T-helper 17 cell (primary cell): Measurements from ENCODE around the gene TSHZ1. TPM values are rescaled to one million over a fixed set of nuclear protein-coding genes. Genes with fewer than 3 reads are reported as not detected.
"Not testable (repeated sequence)": the region's sequence is repeated elsewhere in the genome, so short reads cannot be mapped to it uniquely, and the experiment has no call there.

Source experiments
- ATAC-seq: fragments of 150-1000 bp; cut with Tn5 transposase; 2 replicates; pipeline ENCODE4 v1.10.0; 2021; ENCODE audit warnings: mild to moderate bottlenecking, moderate library complexity
- DNase-seq, 3 donors: peaks; one replicate each; pipeline versions ENCODE4 v3.0.0 to v3.0.0-alpha.2; 2020 to 2021
- H3K9me3 ChIP-seq: one replicate; pipeline ENCODE4 v1.7.0; 2013; ENCODE audit warnings: low read length, mild to moderate bottlenecking; ENCODE audit not compliant: control insufficient read depth, poor library complexity, severe bottlenecking
- H3K27ac Mint-ChIP-seq: one replicate; pipeline ENCODE4 v1.8.0; 2022; ENCODE audit warnings: mild to moderate bottlenecking, moderate library complexity, mixed read lengths
- H3K27me3 Mint-ChIP-seq: one replicate; pipeline ENCODE4 v1.8.0; 2022; ENCODE audit warnings: mixed read lengths
- H3K36me3 Mint-ChIP-seq: one replicate; pipeline ENCODE4 v1.8.0; 2022; ENCODE audit warnings: low read depth, mixed read lengths
- H3K4me1 Mint-ChIP-seq: one replicate; pipeline ENCODE4 v1.8.0; 2022; ENCODE audit warnings: mild to moderate bottlenecking, mixed read lengths
- H3K4me3 Mint-ChIP-seq: one replicate; pipeline ENCODE4 v1.8.0; 2022; ENCODE audit warnings: mild to moderate bottlenecking, moderate library complexity, mixed read lengths
- total RNA-seq, 4 donors: library from RNA in 2 of 4; stranded (reverse) in 2 of 4; gene quantifications; one replicate each; pipeline ENCODE4 v1.2.3 and lab custom pipeline; 2022 to 2026

The TSHZ1 gene
- total RNA-seq, 2 donors from 2014 or later: 17.5 to 17.6 TPM

DNA sequence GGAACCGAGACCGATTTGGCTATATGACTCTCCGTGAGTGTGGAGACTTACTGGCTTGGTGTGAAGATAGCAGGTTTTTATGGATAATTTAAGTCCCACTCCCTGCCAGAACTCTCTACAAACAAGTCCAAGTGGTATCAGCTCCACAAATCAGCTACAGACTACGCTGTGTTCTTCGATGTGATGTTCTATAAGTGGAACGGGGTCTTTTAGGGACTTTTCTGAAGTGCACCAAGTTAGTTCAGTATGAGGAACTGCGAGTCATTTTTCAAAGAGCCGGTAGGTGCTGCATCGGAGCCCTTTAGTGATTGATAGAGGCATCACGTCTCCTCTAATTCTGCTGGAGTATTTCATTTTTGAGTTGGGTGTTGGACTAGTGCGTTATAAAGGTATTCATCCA, 107.1 kb downstream of the TSHZ1 start:
- H3K27me3 Mint-ChIP-seq: peaks cover 34% of the 10 kb centered on the region
- no peak overlapping the region for H3K4me3 Mint-ChIP-seq
- no peaks in the 10 kb centered on the region for H3K9me3 ChIP-seq
- ATAC-seq (no peak), DNase-seq (no peak)
- H3K36me3 Mint-ChIP-seq: no peaks in the 10 kb centered on the region
- no peak overlapping the region for H3K27ac Mint-ChIP-seq
- peaks cover 2% of the 10 kb centered on the region for H3K4me1 Mint-ChIP-seq

DNA sequence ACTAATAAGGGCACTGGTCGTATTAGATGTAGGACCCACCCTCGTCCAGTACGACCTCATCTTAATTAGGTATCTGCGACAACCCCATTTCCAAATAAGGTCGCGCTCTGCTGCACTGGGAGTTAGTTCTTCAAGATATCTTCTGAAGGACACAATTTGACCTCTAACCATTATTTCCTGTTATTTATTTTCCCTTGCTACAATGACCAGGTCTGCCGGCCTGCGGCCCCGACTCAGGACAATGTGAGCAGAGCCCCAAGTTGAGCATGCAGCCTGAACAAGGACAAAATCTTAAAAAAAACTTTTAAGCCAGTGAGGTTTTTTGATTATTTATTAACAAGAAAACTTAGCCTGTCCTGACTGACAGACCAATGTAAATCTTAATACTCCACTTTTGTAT, 109.3 kb downstream of the TSHZ1 start:
- Mint-ChIP-seq H3K4me1 (peaks cover 2% of the 10 kb centered on the region), H3K27ac (no peak overlapping the region), H3K4me3 (no peak overlapping the region), H3K27me3 (peaks cover 39% of the 10 kb centered on the region), H3K36me3 (no peaks in the 10 kb centered on the region)
- no peak for ATAC-seq
- no peaks in the 10 kb centered on the region for H3K9me3 ChIP-seq
- no peak for DNase-seq

DNA sequence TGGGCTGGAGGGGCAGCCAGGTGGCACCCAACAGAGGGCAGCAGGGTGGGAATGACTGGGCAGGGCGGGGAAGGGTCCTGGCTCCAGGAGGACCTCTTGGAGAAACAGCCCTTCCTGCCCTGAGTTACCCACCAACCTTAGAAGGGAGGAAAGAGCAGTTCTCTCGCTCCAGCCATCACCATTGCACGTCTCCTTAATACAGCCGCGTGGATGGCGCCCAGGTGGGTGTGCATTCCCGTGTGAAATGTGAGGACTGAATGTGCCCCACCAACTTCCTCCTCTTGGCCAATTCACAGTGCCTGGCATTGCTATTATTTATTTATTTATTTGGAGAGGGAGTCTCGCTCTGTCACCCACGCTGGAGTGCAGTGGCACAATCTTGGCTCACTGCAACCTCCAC, 109.9 kb downstream of the TSHZ1 start:
- DNase-seq (no peak), ATAC-seq (no peak)
- Mint-ChIP-seq H3K36me3 (no peaks in the 10 kb centered on the region), H3K27ac (no peak overlapping the region), H3K4me3 (no peak overlapping the region), H3K27me3 (peaks cover 41% of the 10 kb centered on the region), H3K4me1 (peaks cover 2% of the 10 kb centered on the region)
- H3K9me3 ChIP-seq: no peaks in the 10 kb centered on the region

DNA sequence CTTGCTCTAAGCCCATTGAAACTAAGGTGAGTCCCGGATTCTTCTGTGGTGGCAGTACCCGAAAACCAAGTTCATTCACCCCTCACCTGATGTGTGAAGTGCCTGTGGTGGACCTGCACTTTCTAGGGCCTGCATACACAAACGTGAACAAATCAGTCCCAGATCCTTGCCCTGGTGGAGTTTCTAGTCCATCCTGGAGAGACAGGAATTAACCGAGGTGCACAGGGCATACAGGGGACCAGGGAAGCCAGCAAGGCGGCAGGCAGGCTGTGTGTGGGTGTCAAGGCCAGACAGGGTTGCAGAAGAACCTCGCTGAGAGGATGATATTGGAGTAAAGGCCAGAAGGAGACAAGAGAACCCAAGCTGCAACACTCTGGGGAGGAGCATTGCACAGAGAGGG, 110.8 kb downstream of the TSHZ1 start:
- Mint-ChIP-seq H3K27me3 (peaks cover 41% of the 10 kb centered on the region), H3K27ac (no peak overlapping the region), H3K4me1 (peaks cover 2% of the 10 kb centered on the region), H3K36me3 (no peaks in the 10 kb centered on the region), H3K4me3 (no peak overlapping the region)
- ATAC-seq (no peak), DNase-seq (no peak)
- H3K9me3 ChIP-seq: no peaks in the 10 kb centered on the region

DNA sequence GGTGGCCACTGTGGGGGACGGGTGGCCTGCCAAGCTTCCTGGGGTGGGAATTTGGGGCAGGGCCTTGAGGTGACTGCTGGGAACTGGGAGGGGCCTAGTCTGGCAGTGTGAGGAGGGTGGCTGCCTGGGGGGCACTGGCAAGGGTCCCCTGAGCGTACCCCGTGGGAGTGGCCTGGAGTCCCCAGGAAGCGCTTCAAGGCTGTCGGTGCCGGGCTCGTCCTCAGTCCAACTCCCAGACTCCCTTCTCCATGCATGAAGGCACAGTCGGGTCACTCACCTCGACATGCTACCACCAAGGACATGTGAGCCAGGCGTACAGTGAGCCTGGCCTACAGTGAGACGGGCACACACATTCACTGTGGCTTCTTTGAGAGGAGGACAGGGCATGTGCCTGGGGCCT, 111.6 kb downstream of the TSHZ1 start:
- H3K4me1 Mint-ChIP-seq: peaks cover 2% of the 10 kb centered on the region
- peaks cover 41% of the 10 kb centered on the region for H3K27me3 Mint-ChIP-seq
- DNase-seq: no peak
- ATAC-seq: no peak
- no peak overlapping the region for H3K27ac Mint-ChIP-seq
- no peaks in the 10 kb centered on the region for H3K9me3 ChIP-seq
- no peak overlapping the region for H3K4me3 Mint-ChIP-seq
- H3K36me3 Mint-ChIP-seq: no peaks in the 10 kb centered on the region

DNA sequence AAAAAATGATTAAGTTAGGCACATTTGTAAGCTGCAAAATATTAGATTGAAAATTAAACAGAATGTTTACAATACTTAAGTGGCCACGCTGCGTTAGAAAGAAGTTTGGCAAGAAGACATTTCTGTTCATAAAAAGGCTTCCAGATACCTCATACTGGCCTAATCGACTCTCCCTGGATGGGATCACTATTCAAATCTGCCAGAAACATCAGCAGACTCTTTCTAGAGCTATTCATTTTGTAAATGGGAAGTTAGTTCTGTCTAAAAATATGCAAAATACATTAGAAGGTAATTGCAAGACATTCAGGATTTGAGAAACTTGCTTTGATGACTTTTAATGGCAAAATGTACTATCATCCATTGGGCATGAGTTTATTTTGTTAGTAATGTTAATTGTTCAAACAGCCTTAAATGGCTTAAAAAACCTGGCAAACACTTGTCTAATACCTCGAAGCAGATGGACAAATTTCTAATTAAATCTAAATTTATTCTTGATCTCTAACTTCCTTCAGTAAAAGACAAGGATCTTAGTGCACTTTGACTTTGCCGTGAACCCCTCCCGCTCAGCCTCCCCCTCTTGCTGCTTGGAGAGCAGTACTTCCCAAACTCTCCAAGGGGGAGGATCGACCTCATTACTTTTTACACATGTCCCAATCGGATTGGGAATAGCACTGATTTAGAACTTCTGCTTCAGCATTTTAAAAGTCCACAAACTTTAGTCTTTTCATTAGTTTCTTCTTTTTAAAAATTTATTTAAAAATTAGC, 113.4 kb downstream of the TSHZ1 start:
- H3K27me3 Mint-ChIP-seq: peaks cover 24% of the 10 kb centered on the region
- no peak overlapping the region for H3K27ac Mint-ChIP-seq
- no peak for DNase-seq
- H3K4me3 Mint-ChIP-seq: no peak overlapping the region
- no peaks in the 10 kb centered on the region for H3K9me3 ChIP-seq
- no peaks in the 10 kb centered on the region for H3K36me3 Mint-ChIP-seq
- ATAC-seq: no peak
- H3K4me1 Mint-ChIP-seq: peaks cover 2% of the 10 kb centered on the region

DNA sequence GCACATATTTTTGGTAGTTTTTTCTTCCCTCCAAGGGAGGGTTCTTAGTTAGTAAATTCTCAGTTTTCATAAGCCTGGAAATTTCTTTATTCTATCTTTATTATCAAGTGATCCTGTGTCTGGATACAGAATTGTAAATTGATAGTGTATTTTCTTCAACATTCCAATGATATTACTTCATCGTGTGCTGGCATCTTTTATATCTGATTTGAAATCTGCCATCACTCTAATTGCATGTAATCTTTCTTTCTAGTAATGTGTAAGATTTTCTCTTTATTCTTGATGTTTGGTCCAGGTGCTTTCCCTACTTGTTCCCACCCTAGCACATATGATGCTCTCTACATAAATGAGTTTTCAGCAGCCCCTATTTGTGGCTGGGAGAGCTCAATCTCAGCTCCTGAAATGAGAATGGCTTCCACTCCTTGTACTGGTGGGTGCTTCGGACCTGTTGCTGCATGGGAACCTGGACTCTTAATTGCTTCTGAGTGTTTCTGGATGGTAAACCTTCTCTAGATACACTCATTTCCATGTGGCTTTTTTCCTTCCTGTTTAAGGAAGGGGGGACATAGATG, 114.2 kb downstream of the TSHZ1 start:
- no peaks in the 10 kb centered on the region for H3K9me3 ChIP-seq
- H3K27ac Mint-ChIP-seq: no peak overlapping the region
- DNase-seq (no peak), ATAC-seq (no peak)
- H3K27me3 Mint-ChIP-seq: peaks cover 23% of the 10 kb centered on the region
- no peak overlapping the region for H3K4me3 Mint-ChIP-seq
- H3K36me3 Mint-ChIP-seq: no peaks in the 10 kb centered on the region
- H3K4me1 Mint-ChIP-seq: peaks cover 2% of the 10 kb centered on the region

DNA sequence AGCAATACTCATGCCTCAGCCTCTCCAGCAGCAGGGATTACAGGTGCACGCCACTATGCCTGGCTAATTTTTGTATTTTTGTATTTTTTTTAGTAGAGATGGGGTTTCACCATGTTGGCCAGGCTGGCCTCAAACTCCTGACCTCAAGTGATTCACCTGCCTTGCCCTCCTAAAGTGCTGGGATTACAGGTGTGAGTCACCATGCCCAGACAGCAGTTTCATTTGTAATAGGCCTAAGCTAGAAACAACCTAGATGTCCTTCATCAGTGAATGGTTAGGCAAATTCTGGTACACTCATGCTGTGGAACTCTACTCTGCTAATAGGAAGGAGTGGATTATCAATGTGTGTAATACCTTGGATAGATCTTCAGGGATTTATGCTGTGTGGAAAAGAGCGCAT, 119.2 kb downstream of the TSHZ1 start:
- not testable (repeated sequence) for ATAC-seq, DNase-seq, H3K27me3 Mint-ChIP-seq, H3K36me3 Mint-ChIP-seq, H3K9me3 ChIP-seq, H3K4me1 Mint-ChIP-seq, H3K4me3 Mint-ChIP-seq, H3K27ac Mint-ChIP-seq

DNA sequence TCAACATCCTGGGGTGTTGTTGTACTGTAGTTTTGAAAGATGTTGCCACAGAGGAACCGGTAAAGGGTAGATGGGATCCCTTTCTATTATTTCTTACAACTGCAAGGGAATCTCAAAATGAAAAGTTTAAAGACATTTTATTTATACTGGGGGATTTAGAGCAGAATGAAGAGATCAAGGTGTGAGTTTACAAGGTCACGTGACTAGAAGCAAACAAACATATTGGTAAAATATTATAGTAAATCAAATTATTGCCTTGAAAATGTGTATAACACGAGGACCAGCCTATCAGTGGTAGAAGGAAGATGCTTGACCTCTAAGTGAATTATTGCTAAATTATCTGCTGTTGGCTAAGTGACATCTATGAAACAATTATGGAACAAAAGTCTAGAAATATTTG, 119.7 kb downstream of the TSHZ1 start:
- H3K36me3 Mint-ChIP-seq: no peaks in the 10 kb centered on the region
- no peak overlapping the region for H3K4me3 Mint-ChIP-seq
- no peaks in the 10 kb centered on the region for H3K27me3 Mint-ChIP-seq
- no peaks in the 10 kb centered on the region for H3K4me1 Mint-ChIP-seq
- no peak for ATAC-seq
- no peak overlapping the region for H3K27ac Mint-ChIP-seq
- no peaks in the 10 kb centered on the region for H3K9me3 ChIP-seq
- DNase-seq: no peak

DNA sequence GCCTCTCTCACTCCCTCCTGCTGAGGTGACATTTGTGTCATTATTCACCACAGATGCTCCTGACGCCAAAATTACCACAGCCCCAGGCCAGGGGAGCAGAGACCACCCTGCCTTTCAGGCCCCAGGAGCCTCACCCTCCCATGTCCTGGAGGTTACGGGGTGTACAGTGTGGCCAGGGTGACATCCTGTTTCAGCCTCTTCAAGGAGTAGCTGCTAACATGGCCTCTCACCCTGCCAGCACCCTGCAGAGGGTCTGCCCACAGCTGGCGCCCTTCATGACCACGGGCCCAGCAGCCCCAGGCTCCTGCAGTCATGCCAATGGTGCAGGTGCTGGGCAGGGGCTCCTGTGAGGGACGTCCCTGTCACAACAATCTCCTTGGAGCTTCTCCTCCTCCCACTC, 124.3 kb downstream of the TSHZ1 start:
- peaks cover 2% of the 10 kb centered on the region for H3K27me3 Mint-ChIP-seq
- no peak overlapping the region for H3K27ac Mint-ChIP-seq

DNA sequence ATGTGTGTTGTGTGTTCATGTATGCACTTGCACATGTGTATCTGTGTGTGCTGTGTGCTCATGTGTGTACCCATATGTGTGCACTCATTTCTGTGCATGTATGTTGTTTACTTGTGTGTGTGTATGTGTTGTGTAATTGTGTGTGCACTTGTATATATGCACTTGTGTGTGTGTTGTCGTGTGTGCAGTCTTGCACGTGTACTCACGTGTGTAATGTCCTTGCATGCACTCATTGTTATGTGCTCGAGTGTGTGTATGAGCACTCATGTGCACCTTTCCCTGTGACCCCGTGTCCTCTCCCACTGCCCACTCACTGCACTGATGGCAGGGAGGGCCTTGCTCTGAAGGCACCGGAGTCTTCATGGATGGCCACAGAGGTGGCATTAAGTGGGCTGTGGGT, 124.9 kb downstream of the TSHZ1 start:
- no peaks in the 10 kb centered on the region for H3K36me3 Mint-ChIP-seq
- no peak overlapping the region for H3K4me3 Mint-ChIP-seq
- H3K27me3 Mint-ChIP-seq: peaks cover 7% of the 10 kb centered on the region
- no peak overlapping the region for H3K27ac Mint-ChIP-seq
- no peak for ATAC-seq
- no peak for DNase-seq
- H3K9me3 ChIP-seq: no peaks in the 10 kb centered on the region
- no peaks in the 10 kb centered on the region for H3K4me1 Mint-ChIP-seq

More for the DNA sequence above, 124.3 kb downstream of the TSHZ1 start:
- DNase-seq: no peak
- no peak for ATAC-seq
- Mint-ChIP-seq H3K36me3 (no peaks in the 10 kb centered on the region), H3K4me3 (no peak overlapping the region), H3K4me1 (no peaks in the 10 kb centered on the region)
- no peaks in the 10 kb centered on the region for H3K9me3 ChIP-seq

DNA sequence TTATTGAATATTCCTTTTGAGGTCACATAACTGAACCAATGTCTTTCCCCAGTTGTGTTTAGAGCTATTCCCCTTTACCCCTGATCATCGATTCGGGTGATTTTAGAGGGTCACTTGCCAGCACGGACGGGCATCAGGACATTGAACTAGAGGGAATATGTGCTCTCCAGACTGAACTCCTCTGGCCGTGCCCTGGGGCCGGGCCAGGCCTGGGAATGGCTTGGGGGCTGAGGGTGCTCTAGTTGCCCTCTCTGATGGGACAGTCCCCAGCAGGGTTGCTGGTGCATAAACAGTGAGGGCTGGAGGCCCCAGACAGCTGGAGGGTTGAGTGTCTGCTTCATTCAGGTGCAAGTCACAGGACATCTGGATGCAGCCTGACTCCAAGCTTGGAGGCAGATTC, 126.2 kb downstream of the TSHZ1 start:
- H3K9me3 ChIP-seq: no peaks in the 10 kb centered on the region
- peaks cover 7% of the 10 kb centered on the region for H3K27me3 Mint-ChIP-seq
- no peaks in the 10 kb centered on the region for H3K4me1 Mint-ChIP-seq
- no peaks in the 10 kb centered on the region for H3K36me3 Mint-ChIP-seq
- H3K4me3 Mint-ChIP-seq: no peak overlapping the region
- DNase-seq: no peak
- H3K27ac Mint-ChIP-seq: no peak overlapping the region
- no peak for ATAC-seq

DNA sequence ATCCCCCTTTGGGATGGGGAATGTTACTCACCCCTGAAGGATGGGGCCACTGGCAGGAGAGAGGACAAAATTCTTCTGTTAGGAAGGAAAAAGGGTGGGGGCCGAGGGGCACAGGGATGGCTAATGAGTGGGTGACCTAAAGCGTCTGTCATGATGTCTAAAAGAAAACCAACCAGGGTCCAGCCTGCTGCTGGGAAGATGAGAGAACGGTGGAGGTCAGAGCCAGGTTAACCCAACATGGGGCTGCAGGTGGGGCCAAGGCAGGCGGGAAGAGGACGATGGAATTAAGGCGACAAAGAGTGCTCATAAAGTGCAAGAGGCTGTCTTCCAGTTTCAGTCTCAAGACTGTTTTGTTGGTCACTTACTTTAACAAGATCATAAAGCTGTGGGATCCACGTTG, 126.8 kb downstream of the TSHZ1 start:
- DNase-seq (no peak), ATAC-seq (no peak)
- H3K27me3 Mint-ChIP-seq: peaks cover 7% of the 10 kb centered on the region
- H3K27ac Mint-ChIP-seq: no peak overlapping the region
- no peaks in the 10 kb centered on the region for H3K9me3 ChIP-seq
- no peaks in the 10 kb centered on the region for H3K4me1 Mint-ChIP-seq
- no peak overlapping the region for H3K4me3 Mint-ChIP-seq
- no peaks in the 10 kb centered on the region for H3K36me3 Mint-ChIP-seq

DNA sequence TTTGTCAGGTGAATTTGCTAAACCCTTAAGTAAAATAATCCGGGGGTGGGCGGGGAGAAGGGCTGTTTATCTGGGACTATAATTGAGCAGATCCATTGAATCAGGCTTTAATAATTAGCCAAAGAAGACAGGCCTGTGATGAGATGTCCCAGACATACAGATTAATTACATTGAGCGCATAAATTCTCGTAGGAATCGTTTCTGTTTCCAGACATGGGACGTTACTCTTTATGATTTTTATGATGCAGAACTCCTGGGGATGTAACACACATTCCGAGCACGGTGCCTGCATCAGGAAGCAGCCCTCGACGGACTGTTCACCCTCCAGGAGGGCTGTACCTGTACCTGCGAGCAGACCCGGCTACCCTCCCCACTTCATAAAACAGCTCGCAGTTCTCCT, 128.0 kb downstream of the TSHZ1 start:
- DNase-seq (no peak), ATAC-seq (no peak)
- H3K4me1 Mint-ChIP-seq: no peaks in the 10 kb centered on the region
- no peak overlapping the region for H3K27ac Mint-ChIP-seq
- no peaks in the 10 kb centered on the region for H3K9me3 ChIP-seq
- peaks cover 7% of the 10 kb centered on the region for H3K27me3 Mint-ChIP-seq
- no peaks in the 10 kb centered on the region for H3K36me3 Mint-ChIP-seq
- H3K4me3 Mint-ChIP-seq: no peak overlapping the region
